Stimulated activated CD4-positive, alpha-beta T cell treated with anti-CD3 and anti-CD28 coated beads, Interleukin-12 subunit alpha, Interleukin-12 subunit beta, amount 100 ng/mL, for 48 hours (primary cell): ENCODE measurements around the gene FLOT2.
"Not testable (repeated sequence)": the region's sequence is repeated elsewhere in the genome, so short reads cannot be mapped to it uniquely, and the experiment has no call there.

Source experiments
- DNase-seq, 3 donors: peaks; one replicate each; pipeline ENCODE4 v3.0.0-alpha.2; 2020; ENCODE audit warnings: low read depth in 2 of 3, low spot score in 1 of 3

The FLOT2 gene, protein sequence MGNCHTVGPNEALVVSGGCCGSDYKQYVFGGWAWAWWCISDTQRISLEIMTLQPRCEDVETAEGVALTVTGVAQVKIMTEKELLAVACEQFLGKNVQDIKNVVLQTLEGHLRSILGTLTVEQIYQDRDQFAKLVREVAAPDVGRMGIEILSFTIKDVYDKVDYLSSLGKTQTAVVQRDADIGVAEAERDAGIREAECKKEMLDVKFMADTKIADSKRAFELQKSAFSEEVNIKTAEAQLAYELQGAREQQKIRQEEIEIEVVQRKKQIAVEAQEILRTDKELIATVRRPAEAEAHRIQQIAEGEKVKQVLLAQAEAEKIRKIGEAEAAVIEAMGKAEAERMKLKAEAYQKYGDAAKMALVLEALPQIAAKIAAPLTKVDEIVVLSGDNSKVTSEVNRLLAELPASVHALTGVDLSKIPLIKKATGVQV

DNA sequence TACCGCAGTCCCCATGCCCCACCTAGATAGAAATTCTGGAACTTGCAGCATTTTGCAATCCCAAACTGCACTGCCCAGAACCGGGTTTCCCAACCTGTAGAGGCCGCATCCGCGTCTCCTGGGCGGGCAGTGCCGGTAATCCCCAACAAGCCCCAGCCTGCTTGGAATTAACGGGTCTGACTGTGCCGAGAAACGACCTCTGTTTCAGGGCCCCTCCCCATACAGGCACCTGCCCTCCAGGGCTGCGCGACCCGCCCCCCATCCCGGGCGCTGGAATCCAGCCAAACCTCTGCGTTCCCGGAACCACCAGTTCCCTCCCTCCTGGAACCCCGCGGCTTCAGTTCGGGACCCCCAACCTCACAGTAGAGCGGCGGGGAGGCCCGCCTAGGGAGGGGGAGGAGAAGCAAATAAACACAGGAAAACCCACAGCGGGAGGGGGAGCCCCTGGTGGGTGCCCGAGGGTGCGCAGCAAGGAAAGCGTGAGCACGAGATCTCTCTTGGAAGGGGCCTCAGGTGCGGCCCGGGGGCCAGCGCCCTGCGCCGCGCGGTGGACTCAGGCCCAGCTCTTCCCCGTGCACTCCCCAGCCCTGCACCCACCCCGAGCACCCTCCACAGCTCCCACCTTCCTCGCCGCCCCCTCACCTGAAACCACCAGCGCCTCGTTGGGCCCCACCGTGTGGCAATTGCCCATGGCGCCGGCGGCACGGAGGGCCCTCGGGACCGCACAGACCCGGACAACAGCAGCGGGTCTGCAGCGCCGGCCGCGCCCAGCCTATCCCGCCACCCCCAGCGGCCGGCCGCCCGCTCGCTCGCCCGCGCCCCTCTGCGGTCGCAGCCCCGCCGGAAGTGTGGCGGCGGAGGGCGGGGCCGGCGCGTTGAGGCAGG is at the start of gene FLOT2:
Gene FLOT2 (minus strand): TSS at position 850 of the 885 bp plus-strand sequence. CDS start 159 bp downstream, at position 691.
- DNase-seq, result peak; percentile 33 to 57 (median 46)

DNA sequence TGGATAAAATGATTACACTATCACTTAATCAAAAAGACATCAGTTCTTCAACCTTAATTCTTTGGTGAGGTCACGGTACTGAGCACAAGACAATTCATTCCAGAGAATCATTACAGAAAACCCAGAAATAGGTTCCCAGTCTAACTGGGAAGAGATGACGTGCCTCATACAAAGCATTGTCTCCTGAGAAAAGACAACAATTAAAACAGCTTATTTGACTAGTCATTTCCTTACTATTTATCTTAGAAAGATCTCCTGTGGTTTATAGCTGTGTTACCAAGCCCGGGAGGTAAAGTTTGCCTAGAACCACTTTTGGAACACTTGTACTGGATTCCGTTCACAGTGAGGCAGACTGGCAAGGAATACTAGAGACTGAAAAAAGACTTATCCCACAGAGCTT is 48.7 kb upstream of the FLOT2 start:
- no peak for DNase-seq

DNA sequence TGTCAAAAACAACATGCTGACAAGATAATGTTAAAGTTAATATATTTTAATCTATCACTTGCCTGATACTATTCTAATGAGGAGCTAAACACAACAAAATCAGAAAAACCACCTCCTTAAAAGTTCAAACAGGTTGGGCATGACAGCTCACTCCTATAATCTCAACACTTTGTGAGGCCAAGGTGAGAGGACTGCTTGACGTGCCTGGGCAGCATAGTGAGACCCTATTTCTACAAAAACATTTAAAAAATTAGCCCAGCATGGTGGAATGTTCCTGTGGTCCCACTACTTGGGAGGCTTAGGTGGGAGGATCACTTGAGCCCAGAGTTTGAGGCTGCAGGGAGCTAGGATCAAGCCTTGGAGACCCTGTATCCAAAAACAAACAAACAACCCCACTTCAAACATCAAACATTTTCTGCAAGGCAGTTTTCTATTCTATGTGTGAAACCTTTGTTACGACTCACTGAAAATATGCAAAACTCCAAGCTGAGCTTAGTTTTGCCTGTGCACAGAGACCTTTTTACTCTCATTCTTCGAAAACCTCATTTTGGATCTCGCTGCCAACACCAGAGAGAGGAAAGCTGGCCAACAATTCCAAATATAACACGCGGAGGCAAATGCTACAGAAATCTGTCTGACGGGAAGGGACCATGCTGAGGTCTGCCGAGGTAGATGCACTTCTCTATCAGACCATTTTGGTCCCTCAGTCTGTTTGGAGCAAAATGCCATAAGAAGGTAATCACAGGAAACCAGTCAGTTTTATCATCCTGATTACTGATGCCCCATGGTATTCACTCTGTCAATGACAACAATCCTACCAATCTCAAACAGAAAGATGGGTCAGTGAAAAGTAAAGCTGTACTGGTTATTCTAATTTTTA is 47.6 kb upstream of the FLOT2 start:
- no peak for DNase-seq

DNA sequence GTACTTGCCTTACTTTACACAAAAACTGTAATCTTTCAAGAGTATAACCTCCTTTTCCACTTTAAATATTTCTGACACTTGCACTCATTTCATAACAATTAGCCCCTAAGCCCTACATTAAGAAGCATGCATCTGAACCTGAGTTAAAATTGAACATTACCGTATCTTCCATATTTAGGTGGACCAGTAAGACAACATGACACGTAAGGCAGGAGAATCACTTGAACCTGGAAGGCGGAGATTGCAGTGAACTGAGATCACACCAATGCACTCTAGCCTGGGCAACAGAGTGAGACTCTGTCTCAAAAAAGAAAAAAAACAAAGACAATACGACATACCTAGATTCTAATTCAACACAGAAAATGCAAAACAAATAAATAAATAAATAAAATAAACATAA is 46.8 kb upstream of the FLOT2 start:
- DNase-seq, result no peak

DNA sequence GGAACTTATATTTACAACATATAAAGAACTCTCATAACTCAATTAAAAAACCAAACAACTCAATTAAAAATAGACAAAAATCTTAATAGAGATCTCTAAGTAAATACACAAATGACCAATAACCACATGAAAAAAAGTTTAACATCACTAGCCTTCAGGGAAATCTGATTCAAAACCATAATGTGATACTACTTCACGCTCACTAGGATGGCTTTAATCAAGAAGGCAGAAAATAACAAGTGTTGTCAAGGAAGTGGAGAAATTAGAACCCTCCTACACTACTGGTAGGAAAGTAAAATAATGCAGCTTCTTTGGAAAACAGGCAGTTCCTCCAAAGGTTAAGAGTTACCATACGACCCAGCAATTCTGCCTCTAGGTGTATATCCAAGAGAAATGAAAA is 45.4 kb upstream of the FLOT2 start:
- DNase-seq, result no peak

DNA sequence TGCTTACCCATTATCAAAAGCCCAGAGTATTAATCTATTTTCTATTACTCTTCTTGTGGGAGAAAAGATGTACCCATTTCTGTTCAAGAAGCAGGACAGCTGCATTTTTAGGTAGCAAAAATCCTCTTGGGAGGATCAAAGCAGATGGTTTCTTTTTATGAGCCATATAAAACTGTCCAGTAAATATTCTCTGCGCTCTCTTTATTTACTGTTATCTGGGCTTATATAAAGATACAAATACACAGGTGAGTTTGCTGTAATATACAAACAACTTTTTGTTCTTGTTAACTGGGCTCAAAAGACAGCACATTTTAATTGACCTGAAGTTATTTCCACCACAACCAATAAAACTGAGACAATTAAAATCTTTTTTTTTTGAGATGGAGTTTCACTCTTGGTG is 43.7 kb upstream of the FLOT2 start:
- DNase-seq, result no peak

DNA sequence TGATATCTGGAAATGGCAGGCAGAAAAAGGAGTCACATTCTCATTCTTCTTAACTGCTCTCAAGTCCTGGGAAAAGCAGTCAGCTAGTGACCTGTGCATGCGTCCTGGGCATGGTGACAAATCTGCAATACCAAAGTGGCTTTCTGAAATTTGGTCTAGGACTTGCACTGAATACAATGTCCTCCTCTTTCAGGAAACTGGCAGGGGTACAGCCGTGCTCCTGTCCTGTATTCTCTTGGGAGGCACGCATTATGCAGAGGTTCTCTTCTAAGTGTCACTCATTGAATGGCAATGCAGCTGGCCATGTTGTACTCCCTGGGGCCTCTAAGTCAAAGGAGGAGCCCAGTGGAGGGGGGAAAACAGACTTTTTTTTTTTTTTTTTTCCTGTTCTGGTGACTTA is 43.1 kb upstream of the FLOT2 start:
- no peak for DNase-seq

DNA sequence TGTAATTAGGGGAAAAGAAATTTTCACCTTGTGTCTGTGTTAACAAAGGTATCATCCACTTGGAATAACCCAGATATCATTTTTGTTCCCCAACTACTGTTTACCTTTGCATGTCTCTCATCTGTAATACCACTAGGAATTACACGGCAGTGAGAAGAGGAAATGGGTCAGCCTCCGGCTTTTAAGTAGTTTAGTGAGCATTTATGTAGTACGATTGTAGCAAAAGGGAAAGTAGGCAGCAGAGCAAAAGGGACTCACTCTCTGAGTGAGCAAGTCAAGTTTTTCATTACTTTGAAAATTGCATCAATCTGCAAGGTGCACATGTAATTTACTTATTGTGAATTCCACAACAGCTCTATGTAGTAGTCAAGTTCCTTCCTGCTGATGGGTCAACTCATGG is 42.6 kb upstream of the FLOT2 start:
- DNase-seq, result no peak

DNA sequence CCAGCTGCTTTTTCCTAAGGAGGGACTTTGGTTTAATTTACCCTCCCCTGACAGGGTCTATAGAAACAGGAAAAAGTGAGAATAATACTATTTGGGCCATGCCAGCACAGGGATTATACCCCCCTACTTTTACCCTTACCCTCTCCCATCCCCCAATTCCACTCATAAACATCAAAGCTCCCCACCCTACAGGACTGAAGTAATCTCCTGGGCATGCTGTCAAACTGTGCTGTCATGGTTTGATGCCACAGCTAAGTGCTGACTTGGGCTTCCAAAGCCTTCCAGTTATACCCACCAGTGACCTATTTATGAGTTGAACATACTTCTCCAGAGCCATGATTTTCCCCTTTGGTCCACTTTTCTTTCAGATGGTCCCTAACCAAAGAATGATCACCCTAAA is 41.0 kb upstream of the FLOT2 start:
- DNase-seq, result no peak

DNA sequence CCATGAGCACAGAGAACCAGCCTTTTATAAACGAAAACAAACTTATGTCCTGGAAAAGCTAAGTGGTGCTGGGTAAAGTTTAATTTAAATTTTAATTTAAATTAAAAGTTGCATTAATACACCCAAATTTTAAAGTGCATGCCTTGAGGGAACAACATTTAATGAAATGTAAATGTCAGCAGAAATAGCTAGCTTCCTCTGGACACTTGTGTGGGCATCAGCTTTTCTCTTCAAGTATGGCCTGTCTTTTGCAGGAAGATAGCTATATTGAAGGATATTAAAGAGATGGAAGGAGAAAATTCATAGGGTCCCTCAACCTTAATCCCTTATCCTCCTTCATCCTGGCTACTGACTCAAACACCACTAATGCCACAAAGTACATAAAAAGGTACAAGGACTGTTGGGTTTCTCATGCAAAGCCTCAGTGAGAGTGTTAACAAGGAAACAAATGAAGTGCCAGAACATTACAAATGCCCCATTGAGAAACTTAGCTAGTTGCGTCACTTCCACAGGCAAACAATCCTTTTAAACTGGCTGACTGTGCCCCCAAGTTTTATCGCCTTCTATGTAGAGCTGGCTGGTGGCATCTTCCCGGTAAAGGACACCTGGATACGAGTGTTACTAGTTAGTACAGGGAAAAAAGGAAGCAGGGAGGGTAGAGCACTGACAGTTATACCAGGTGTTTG is 39.7 kb upstream of the FLOT2 start:
- DNase-seq, result no peak

DNA sequence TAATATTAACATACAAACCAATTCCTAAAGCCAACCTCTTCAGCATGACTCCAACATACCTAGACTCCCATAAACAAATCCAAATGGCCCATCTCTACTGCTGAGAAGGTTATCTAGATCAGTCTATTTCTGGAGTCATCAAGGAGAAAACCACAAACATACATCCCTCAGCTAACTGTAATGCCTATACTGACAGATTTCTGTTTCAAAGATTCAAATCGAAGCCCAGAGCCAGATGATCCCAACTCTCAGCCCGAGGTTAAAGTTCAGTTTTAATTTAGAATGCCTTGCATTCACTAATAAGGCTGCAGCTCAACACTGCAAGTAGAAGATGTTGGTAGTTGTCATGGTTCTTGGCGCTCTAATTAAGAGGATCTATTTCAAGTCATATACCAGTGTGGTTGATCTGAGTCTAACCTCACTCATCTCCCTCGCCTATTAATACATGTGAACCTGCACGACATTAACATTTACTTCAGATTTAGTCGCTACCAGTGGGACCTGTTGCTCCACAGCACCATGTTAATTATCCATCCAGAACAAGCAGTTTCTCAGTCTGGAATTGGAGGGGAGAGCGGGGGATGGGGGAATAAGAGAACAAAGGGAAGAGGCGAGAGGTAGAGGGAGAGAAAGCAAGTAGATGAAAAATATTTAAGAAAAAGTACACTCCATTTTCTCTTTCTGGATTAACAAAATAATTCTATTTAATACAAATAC is 38.4 kb upstream of the FLOT2 start:
- DNase-seq, result no peak

DNA sequence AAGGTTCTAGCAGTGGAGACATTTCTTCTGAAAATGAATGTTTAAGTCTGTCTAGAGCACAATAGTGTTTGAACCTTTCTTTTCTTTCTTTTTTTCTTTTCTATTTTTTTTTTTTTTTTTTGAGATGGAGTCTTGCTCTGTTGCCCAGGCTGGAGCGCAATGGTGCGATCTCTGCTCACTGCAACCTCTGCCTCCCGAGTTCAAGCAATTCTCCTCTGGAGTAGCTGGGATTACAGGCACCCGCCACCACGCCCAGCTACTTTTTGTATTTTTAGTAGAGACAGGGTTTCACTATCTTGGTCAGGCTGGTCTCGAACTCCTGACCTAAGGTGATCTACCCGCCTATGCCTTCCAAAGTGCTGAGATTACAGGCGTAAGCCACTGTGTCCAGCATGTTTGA is 37.0 kb upstream of the FLOT2 start:
- DNase-seq, result not testable (repeated sequence)

DNA sequence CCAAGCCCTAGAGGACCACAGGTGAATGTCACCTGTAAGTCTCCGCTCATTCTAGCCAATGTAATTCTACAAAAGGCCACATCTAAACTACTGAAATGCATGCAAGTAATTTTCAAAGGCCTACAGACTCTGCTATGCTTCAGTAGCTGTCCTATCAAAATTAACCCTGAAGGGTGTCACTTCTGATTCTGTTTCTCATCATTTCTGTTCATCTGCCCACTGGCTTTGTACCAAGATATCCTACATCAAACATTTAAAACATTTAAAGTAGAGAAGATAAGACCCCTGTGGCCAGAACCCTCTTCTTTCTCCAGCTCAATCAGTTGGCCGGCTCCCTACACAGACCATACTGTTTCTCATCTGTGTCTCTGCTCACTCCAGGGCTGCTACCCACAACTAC is 32.3 kb upstream of the FLOT2 start:
- DNase-seq, result no peak

DNA sequence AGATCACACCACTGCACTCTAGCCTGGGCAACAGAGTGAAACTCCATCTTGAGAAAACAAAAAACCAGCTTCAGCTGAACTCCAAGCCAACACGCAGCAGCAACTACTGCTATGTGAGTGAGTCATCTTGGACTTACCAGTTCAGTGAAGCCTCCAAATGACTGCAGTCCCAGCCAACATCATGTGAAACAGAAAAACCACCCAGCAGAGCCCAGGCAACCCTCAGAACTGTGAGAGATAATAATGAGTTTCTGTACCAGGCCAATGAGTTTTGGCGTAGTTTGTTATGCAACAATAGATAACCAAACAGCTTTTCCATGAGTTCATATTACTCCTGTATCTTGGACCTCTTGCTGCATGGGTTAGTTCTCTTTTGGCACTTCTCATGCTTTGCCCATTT is 30.5 kb upstream of the FLOT2 start:
- peak in 2 of 3 donors; percentile 10 to 29 for DNase-seq

DNA sequence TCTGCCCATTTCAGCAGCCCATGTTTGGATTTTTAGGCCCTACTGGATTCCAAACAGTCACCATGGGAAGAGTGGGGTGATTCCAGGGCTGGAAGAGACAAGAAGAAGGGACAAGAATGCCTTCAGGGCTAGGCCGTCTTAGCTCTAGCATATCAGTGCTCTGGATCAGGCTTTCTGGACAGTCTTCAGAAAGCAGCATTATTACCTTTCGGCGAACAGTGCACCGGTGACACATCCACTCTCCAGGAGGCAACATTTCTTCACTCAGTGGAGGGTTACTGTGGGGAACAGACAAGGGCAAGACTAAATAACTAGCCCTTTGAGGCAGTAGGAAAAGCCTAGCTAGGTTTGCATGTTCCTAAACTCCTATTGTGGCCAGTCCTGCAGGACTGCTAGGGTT is 29.3 kb upstream of the FLOT2 start:
- DNase-seq, result no peak

DNA sequence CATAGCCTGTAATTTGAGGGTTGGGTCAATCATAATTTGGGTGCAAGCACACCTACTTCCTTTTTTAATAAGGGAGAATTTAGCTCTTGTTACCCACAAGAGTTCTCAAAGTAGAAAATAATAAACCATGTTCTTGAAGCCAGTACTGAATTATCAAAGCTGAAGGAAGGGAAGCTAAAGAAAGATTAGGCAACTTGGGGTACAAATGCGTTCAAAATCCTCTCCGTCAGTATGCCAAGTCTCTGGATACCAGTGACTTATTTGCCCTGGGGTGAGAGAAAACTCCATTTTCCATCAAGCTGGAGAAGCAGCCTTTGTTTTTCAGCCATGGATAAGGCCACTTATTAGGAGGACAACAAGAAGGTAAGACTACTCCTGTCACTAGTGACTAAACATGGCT is 28.8 kb upstream of the FLOT2 start:
- DNase-seq, result no peak

DNA sequence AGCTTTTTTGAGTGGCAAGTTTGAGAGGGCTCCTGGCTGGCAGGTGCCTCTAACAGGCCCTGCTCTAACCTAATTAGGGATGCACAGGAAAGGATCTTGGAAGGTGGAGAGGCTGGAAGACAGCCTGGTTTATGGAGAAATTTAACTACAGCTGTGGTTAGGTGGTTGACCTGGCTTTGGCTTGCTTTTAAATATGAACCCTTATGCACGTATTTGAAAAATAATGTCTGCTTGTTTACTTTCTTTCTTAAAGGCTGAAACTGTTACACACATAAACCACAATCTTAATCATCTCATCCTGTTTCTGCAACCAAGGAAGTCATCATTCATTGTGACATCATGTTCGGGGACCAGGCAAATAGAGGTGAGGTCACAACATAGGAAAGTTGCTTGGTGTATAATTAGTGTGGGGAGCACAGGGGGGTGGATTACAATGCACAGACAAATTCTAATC is 28.4 kb upstream of the FLOT2 start:
- DNase-seq, result peak in 1 of 3 donors; percentile 13

DNA sequence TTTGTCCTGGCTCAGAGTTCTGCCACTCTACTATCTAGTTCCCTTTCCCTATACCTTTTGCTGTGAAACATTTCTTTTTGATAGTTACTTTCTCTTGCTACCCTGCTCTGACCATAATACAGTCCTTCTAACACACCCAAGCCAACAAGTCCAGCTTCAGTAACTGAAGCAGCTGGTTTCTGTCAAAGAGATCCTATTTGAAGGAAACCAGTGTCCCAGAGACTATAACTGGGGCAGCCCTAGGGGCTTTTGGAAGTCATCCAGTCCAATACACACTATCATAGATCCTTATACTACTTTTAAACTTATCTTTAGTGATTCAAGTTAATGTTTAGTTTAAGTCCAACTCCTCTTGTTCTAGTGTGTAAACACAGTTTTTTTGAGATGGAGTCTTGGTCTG is 22.7 kb upstream of the FLOT2 start:
- no peak for DNase-seq

DNA sequence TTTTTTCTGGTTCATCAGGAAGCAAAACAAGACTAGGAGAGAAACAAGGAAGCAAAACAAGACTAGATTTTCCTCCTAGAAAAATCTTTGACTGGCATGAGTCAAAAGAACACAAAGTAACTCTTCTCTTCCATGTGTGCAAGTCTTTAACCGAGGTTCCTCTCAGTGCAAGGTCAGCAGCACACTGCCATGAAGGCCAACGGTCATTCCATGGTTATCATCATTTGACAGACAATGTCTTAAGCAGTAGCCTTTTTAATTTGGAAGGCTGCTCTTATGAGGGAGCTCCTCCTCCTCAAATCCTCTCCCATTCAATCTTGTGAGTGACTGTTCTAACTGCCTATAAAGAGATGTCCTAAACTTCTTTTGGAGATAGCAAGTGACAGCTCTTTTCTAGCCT is 20.8 kb upstream of the FLOT2 start:
- no peak for DNase-seq

DNA sequence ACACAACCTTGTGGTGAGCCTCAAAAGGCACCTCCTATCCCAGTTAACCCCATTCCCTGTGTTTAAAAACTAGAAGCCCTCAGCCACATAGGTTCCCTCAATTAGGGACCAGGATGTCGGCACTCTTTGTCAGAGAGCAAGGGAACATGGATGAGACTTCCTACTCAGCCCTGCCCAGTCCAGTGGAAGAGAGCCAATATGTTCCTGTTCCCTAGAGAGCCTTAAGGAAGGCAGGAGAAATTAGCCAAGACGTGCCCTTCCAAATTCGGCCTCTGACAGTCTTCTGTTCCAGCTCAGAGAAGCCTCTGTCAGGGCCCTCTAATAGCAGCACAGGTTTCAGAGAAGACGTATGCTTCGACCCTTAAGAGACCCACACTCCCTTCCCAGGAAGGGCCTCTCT is 19.9 kb upstream of the FLOT2 start:
- no peak for DNase-seq
